HG03066 (cell line): ENCODE results near the gene ARMS2.

Source experiments
- ATAC-seq: cut with Tn5 transposase; IDR thresholded peaks from one replicate; pipeline ENCODE4 v1.9.1; 2021; ENCODE audit warnings: low read depth; ENCODE audit not compliant: unreplicated experiment

ARMS2 gene

DNA sequence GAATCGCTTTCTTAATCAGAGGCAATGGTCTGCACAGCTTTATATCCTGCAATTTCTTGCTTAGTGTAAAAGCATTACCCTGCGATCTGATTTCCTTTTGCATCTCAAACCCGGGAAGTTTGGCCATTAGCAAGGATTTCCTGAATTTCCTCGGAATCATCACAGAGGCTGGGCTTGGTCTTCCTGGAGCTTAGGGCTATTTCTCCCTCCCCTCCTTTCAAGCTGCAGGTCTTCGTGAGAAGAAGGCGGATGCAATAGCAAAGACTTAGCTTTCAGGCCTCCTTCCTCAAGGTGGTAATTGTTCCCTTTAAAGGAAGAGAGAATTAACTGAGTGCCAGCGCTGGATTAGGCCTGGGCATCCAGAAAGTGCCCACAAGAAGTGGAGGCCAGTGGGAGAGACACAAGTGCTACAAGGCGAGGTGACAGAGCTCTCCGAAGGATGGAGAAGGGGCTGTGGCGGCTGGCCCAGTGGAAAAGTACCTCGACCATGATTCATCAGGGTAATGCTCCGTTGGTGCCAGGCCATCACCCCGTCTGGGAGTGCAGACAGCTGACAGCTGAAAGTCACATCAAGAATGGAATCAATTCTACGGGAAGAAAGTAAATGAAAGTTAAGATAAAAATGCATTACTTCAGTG is 4.0 kb upstream of the ARMS2 start:
- ATAC-seq = no peak

GRCh38 chr10:122454071-122454470 is 382 bp upstream of the ARMS2 start:
- no peak for ATAC-seq

DNA sequence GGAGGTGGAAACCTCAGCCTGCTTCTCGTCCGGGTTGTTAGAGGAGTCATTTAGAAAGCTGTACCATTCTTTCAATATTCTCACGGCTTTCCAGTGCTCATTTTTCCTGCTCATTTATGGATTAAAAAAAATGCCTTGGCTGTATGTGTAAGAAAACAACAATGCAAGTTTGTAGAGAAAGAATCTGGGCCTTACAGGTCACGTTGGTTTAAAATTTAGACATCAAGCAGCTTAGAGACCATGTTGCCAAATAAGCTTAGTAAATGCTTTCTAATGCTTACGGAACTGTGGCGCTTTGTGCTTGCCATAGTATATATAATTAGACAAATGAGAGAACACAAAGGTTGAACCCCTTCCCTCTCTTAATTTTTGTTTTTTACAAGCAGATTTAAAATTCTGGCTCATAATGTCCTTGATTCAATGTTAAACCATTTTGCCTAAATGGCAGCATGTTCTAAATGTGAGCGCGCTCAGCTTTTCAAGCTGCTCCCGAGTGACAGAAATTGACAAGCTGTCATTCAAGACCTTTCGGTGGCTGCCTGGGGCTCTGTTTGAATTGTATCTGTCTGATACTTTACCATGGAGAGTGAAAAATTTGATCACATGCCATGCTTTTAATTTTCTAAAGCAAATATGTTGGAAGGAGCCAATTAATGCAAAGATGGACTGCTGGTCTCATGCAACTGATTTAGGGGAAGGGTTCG is 1.1 kb downstream of the ARMS2 start:
- no peak for ATAC-seq

- ATAC-seq = no peak
These were observed 3.5 kb downstream of the ARMS2 start for GRCh38 chr10:122457934-122458333.

DNA sequence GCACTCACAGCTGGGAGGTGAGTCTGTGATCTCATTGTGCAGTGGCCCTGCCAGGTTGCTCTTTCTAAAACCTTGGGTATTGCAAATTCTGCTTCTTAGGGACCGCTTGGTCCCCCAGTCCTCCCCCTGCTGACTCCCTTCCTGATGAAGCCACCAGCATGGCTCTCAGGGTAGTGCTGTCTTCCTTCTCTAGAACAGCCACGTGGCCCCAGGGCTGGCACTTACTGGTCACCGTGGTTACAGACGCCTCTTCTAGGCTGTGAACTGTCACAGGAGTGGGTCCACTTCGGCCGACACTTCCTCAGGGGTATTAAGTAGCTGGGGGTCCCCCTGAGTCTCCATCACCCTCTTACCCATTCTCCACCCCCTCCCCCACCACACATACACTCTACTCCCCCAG is 4.2 kb downstream of the ARMS2 start:
- no peak for ATAC-seq

DNA sequence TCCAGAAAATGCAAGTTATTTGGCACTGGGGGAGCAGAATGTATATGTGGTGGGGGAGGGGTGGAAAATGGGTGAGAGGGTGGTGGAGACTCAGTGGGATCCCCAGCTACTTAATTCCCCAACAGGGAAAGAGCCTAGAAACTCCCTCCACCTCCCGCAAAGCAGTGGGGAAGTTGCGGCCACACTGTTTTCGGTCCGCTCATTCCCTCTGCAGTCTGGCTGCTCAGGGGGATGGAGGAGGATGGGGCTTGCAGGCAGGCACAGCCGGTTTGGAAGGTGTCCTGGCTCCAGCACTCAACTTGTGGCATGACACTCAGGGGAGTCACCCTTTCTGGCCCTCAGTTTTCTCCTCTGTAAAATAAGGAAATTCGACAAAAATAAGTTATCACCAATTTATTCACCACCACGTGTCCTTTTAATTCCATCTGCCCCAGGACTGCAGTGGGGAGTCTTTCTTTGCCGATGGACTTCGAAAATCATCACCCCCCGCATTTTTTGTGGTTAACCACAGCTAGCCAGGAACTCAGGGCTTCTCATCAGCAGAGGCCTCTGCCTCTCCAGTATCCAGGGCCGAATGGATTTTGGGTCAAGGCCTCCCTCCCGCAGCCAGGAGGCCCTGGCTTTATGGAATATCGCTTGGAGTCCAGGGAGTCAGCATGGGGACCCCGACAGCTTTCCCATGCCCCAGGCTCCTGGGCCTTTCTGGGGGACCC is 5.3 kb downstream of the ARMS2 start:
- no peak for ATAC-seq

DNA sequence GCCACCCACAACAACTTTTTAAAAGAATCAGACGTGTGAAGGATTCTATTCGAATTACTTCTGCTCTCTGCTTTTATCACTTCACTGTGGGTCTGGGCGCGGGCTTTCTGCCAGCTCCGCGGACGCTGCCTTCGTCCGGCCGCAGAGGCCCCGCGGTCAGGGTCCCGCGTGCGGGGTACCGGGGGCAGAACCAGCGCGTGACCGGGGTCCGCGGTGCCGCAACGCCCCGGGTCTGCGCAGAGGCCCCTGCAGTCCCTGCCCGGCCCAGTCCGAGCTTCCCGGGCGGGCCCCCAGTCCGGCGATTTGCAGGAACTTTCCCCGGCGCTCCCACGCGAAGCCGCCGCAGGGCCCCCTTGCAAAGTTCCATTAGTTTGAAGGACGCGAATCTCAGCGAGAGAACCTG is 6.4 kb downstream of the ARMS2 start:
- no peak for ATAC-seq

DNA sequence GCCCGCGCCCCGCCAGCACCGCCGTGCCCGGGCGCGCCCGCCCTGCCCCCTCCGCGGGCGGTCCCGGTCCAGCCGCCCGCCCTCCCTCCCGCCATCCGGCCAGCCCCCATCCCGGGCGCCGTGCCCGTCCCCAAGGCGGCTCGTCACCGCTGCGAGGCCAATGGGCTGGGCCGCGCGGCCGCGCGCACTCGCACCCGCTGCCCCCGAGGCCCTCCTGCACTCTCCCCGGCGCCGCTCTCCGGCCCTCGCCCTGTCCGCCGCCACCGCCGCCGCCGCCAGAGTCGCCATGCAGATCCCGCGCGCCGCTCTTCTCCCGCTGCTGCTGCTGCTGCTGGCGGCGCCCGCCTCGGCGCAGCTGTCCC is 6.9 kb downstream of the ARMS2 start, which contains the start of gene HTRA1:
Gene HTRA1 (plus strand): TSS at position 187 of the 362 bp plus-strand sequence. CDS start 100 bp downstream, at position 287.
- no peak for ATAC-seq

- ATAC-seq = no peak
These were observed 7.5 kb downstream of the ARMS2 start for GRCh38 chr10:122461729-122462532.

- ATAC-seq = no peak
These were observed 8.3 kb downstream of the ARMS2 start for GRCh38 chr10:122462533-122463465.

- no peak for ATAC-seq
These were observed 9.2 kb downstream of the ARMS2 start for GRCh38 chr10:122463466-122464249.

DNA sequence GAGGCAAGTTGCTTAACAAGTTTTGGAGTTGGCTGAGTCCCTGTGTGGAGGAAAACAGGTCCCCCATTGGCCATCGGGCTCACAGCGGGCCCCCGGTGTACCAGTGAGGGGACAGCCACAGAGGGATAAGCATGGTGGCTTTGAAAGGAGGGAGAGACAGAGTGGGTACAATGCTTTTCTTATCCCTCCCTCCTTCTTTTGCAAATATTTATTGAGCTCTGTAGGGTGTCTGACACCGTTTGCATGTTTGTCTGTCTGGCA is 9.7 kb downstream of the ARMS2 start:
- no peak for ATAC-seq

DNA sequence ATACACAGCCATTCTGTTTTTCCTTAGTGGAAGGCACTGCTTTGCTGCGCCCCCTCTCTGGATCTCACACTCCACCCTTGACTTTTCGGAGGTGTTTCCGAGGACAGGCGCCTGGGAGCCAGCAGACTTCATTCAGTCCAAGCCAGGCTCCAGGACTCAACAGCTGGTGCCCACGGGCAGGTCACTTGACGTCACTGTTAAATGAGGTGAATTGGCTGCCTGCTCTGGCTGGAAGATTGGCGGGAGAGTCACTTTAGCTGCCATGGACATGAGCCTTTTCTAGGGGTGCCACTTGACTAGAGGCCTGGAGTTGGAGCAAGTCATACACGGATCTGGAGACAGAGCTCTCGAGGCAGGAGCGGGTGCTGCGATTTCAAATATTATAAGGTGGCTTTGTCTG is 10.1 kb downstream of the ARMS2 start:
- ATAC-seq = no peak

GRCh38 chr10:122465401-122466040 is 11.1 kb downstream of the ARMS2 start:
- no peak for ATAC-seq

DNA sequence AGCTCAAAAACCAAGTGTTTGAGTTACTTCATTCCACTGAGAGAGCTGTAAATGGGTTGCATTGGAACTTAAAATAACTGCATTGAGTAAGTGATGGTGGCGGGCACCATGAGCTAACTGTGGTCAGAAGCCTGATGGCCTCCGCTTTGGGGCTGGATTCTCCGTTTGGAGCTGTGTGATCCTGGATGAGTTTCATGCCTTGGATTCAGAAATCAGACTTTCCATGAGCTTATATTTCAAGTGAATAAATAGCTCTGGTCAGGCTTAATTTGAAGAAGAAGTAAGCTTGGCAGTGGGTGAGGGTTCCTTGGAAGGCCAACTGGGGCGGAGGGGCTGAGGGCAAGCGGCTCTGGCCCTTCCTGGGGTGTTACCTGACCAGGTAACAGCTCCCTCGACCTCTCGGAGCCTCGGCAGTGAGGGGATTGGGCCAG is 12.5 kb downstream of the ARMS2 start:
- no peak for ATAC-seq

DNA sequence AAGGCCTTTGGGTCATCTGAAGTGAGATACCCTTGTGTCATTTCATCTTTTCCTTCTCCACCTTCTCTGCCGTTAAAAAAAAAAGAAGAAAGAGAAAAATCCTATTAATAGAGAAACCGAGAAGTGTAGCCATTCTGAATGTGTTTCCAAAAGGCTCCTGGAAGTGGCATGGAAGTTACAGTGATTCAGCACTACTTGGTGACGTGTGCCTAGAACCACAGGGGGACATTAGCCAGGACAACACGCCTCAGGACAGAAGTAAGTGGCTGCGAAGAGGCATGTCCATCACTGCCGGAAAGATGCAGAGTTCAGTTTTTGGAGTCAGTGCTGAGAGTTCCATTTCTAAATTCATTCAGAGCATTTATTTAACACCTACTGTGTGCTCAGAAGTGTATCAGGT is 13.2 kb downstream of the ARMS2 start:
- no peak for ATAC-seq

DNA sequence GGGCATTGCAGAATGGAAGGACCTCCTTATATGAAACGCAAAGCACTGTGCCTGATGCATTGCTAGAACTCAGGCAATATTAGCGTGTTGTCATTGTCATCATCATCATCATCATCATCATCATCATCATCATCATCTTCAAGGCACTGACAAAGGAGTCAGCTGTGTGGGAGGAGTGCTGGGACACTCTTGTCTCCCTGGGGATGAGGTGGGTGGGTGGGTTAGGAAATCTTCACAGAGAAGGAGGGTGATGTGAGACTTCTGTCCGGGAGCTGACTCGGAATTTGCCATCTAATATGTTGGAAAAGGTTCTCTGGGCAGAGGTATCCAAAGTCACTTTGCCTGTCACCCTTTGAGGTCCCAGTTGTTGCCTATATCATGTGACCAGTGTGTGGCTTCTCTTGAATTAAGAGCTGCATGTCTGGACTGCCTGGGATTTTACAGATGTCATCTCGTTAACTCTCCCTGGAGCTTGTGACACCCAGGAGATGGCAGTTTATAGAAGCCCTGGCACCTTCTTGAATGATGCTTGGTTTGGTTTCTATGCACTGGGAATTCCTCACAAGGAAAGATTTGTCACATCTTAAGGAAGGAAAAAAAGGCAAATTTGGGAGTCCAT is 14.0 kb downstream of the ARMS2 start:
- no peak for ATAC-seq
